SK-N-MC (cell line): ENCODE measurements around the gene ZNF831.

Source experiments
- EZH2 ChIP-seq: fragments of 200-600 bp; sonication (generic); IDR thresholded peaks from one replicate; pipeline ENCODE4 v1.6.1; 2017; ENCODE audit warnings: antibody characterized with exemption
- FOXP2 ChIP-seq: optimal IDR thresholded peaks from 2 replicates; pipeline ENCODE3; 2011; ENCODE audit warnings: mild to moderate bottlenecking, moderate library complexity; ENCODE audit not compliant: insufficient read depth; ENCODE audit errors: extremely low read length, control extremely low read depth
- POLR2AphosphoS5 ChIP-seq: IDR thresholded peaks from 2 replicates; pipeline ENCODE4 v1.6.1; 2012; ENCODE audit warnings: mild to moderate bottlenecking, low read depth, low read length, borderline replicate concordance

GRCh38 chr20:59232618-59233017 is 69.0 kb downstream of the ZNF831 start:
- TF ChIP-seq EZH2 (no peak), POLR2AphosphoS5 (no peak), FOXP2 (no peak)
